ENCODE measurements around the gene FLCN. TPM values are rescaled to one million over a fixed set of nuclear protein-coding genes. Genes with fewer than 3 reads are reported as not detected.

Gene FLCN
- total RNA-seq, 1 experiment from 2014 or later, result 35.3 TPM

DNA sequence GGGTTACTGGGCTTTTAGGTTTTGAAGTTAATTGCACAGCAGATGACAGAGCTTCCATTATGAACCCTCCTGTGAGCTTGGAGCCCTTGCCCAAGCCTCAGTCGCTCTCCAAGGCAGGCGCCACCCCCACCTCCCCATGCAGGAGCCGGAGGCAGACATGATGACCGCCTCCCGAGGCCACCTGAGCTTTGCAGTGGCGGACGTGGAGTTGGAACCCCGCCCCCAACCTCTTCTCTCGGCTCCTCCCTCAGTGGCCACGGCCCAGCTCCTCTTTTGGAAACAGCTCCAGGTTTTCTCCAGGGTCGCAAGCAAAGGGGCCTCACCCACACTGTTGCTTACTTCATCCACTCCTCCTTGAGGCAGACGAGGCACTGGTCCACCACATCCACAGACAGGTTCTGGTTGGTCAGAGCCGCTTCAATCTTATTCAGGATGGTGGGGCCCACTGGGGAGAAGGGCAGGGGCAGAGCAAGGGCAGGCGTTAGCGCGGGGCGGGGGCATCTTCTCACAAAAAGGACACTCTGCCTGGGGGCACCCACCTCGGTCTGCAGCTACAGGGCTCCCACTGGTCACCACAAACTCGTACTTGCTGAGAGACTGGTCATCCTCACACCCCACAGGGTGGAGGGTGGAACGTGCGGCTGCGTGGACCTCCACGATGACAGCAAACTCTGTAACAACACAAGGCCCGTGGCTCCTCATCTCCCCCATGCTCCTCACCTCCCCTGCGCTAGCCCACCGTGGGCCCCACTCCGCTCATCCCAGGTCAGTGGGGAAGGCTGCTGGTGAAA, 22.1 kb downstream of the FLCN start:
- Mint-ChIP-seq H3K4me3 (ENCODE audit: low read depth, unreplicated experiment) (no peak overlapping the region), H3K27ac (ENCODE audit: unreplicated experiment) (no peak overlapping the region), H3K36me3 (ENCODE audit: insufficient read depth, unreplicated experiment) (peaks cover 27% of the 10 kb centered on the region), H3K4me1 (ENCODE audit: low read depth, unreplicated experiment) (no peaks in the 10 kb centered on the region), H3K27me3 (ENCODE audit: unreplicated experiment) (no peaks in the 10 kb centered on the region), H3K9me3 (ENCODE audit: low read depth, unreplicated experiment) (no peaks in the 10 kb centered on the region)
- DNase-seq, result no peak
- intact Hi-C loops (cut with micrococcal nuclease; ENCODE audit: unreplicated experiment), result no loop called here
- TF ChIP-seq, protein P1, sequence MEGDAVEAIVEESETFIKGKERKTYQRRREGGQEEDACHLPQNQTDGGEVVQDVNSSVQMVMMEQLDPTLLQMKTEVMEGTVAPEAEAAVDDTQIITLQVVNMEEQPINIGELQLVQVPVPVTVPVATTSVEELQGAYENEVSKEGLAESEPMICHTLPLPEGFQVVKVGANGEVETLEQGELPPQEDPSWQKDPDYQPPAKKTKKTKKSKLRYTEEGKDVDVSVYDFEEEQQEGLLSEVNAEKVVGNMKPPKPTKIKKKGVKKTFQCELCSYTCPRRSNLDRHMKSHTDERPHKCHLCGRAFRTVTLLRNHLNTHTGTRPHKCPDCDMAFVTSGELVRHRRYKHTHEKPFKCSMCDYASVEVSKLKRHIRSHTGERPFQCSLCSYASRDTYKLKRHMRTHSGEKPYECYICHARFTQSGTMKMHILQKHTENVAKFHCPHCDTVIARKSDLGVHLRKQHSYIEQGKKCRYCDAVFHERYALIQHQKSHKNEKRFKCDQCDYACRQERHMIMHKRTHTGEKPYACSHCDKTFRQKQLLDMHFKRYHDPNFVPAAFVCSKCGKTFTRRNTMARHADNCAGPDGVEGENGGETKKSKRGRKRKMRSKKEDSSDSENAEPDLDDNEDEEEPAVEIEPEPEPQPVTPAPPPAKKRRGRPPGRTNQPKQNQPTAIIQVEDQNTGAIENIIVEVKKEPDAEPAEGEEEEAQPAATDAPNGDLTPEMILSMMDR (IDR thresholded peaks at IDR 0.05; ENCODE audit: unreplicated experiment), result no peak
- CTCF ChIA-PET, result no interaction called here
- no TSS peak for BruUV-seq (replicated peaks)

DNA sequence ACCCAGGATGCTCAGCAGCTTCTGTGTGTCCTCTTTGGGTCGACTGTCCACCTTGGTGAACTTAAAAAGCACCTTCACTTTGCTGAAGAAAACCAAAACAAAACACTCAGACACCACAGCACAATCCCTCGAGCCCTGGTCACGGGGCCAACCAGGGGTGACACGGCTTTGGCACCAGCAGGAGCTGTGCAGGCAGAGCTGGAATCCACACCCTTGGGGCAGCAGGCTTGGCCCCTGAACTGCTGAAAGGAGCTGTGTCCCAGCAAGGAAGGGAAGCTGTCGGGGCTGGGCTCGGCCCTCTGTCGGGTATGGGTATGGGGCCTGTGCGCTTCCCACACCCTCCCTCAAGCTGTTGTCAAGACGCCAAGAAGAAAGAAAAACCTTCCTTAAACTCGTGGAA, 23.2 kb downstream of the FLCN start:
- Mint-ChIP-seq H3K36me3 (ENCODE audit: insufficient read depth, unreplicated experiment) (peaks cover 17% of the 10 kb centered on the region), H3K4me3 (ENCODE audit: low read depth, unreplicated experiment) (no peak overlapping the region), H3K27me3 (ENCODE audit: unreplicated experiment) (no peaks in the 10 kb centered on the region), H3K4me1 (ENCODE audit: low read depth, unreplicated experiment) (no peaks in the 10 kb centered on the region), H3K9me3 (ENCODE audit: low read depth, unreplicated experiment) (no peaks in the 10 kb centered on the region), H3K27ac (ENCODE audit: unreplicated experiment) (no peak overlapping the region)
- no TSS peak for BruUV-seq (replicated peaks)
- intact Hi-C loops (cut with micrococcal nuclease; ENCODE audit: unreplicated experiment), result no loop called here
- no peak for DNase-seq
- TF ChIP-seq, protein P1 (IDR thresholded peaks at IDR 0.05; ENCODE audit: unreplicated experiment), result no peak
- CTCF ChIA-PET, result no interaction called here

- H3K4me3 Mint-ChIP-seq (ENCODE audit: low read depth, unreplicated experiment), result no peak overlapping the region
These were observed 29.0 kb downstream of the FLCN start for GRCh38 chr17:17207998-17208397.

GRCh38 chr17:17206913-17207335, 30.0 kb downstream of the FLCN start:
- TF ChIP-seq, protein P1 (IDR thresholded peaks at IDR 0.05; ENCODE audit: unreplicated experiment), result no peak
- CTCF ChIA-PET, result no interaction called here
- Mint-ChIP-seq H3K27me3 (ENCODE audit: unreplicated experiment) (no peaks in the 10 kb centered on the region), H3K4me3 (ENCODE audit: low read depth, unreplicated experiment) (peak overlapping the region; percentile 70), H3K27ac (ENCODE audit: unreplicated experiment) (peak overlapping the region; percentile 79), H3K9me3 (ENCODE audit: low read depth, unreplicated experiment) (no peaks in the 10 kb centered on the region), H3K36me3 (ENCODE audit: insufficient read depth, unreplicated experiment) (peaks cover 30% of the 10 kb centered on the region), H3K4me1 (ENCODE audit: low read depth, unreplicated experiment) (no peaks in the 10 kb centered on the region)
- DNase-seq, result no peak
- BruUV-seq (replicated peaks), result no TSS peak
- intact Hi-C loops (cut with micrococcal nuclease; ENCODE audit: unreplicated experiment), result no loop called here

More at GRCh38 chr17:17207998-17208397, 29.0 kb downstream of the FLCN start:
- TF ChIP-seq, protein P1 (IDR thresholded peaks at IDR 0.05; ENCODE audit: unreplicated experiment), result no peak
- H3K36me3 Mint-ChIP-seq (ENCODE audit: insufficient read depth, unreplicated experiment), result peaks cover 30% of the 10 kb centered on the region
- no peak for DNase-seq
- H3K4me1 Mint-ChIP-seq (ENCODE audit: low read depth, unreplicated experiment), result no peaks in the 10 kb centered on the region
- no TSS peak for BruUV-seq (replicated peaks)
- H3K9me3 Mint-ChIP-seq (ENCODE audit: low read depth, unreplicated experiment), result no peaks in the 10 kb centered on the region
- CTCF ChIA-PET, result no interaction called here
- H3K27ac Mint-ChIP-seq (ENCODE audit: unreplicated experiment), result no peak overlapping the region
- intact Hi-C loops (cut with micrococcal nuclease; ENCODE audit: unreplicated experiment), result no loop called here
- H3K27me3 Mint-ChIP-seq (ENCODE audit: unreplicated experiment), result no peaks in the 10 kb centered on the region

Data from Calu3 (cell line).